DND-41 (cell line): ENCODE measurements around the gene SIX2.

Experiments used
- EZH2 ChIP-seq: IDR thresholded peaks from 3 replicates; pipeline ENCODE4 v1.6.1; 2012; ENCODE audit warnings: borderline replicate concordance, low read depth, mild to moderate bottlenecking, moderate library complexity, low read length, inconsistent platforms; ENCODE audit not compliant: severe bottlenecking
- TF ChIP-seq, protein P1 (sequence below): IDR thresholded peaks from 2 replicates; pipeline ENCODE4 v1.5.1; 2012; ENCODE audit warnings: borderline replicate concordance, low read length, moderate library complexity, mild to moderate bottlenecking; ENCODE audit not compliant: poor library complexity, severe bottlenecking; ENCODE audit errors: extremely low read depth

DNA sequence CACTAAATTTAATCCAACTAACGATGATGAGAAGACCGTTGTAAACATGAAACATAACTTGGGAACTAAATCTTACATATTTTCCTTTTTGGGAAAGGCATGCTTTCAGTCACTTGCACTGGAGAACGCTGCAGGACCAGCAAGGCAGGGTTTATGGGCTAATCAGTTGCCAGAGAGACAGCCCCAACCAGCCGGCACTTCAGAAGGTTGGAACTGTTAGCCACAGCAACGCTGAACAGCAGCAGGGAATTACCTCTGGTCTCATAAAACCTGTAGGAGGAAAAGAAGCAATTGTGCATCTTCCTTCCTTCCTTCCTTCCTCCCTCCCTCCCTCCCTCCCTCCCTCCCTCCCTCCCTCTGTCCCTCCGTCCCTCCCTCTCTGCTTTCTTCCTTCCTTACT lies 33.9 kb upstream of the SIX2 start:
- TF ChIP-seq, protein P1, sequence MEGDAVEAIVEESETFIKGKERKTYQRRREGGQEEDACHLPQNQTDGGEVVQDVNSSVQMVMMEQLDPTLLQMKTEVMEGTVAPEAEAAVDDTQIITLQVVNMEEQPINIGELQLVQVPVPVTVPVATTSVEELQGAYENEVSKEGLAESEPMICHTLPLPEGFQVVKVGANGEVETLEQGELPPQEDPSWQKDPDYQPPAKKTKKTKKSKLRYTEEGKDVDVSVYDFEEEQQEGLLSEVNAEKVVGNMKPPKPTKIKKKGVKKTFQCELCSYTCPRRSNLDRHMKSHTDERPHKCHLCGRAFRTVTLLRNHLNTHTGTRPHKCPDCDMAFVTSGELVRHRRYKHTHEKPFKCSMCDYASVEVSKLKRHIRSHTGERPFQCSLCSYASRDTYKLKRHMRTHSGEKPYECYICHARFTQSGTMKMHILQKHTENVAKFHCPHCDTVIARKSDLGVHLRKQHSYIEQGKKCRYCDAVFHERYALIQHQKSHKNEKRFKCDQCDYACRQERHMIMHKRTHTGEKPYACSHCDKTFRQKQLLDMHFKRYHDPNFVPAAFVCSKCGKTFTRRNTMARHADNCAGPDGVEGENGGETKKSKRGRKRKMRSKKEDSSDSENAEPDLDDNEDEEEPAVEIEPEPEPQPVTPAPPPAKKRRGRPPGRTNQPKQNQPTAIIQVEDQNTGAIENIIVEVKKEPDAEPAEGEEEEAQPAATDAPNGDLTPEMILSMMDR, result no peak
- no peak for TF ChIP-seq EZH2
